ENCODE data around the gene CDC42.

GRCh38 chr1:22090867-22091266 lies 38.4 kb downstream of the CDC42 start:
- TF ChIP-seq CTCF (IDR thresholded peaks at IDR 0.05) (no peak), POLR2A (IDR thresholded peaks at IDR 0.05; ENCODE audit: low read depth) (no peak)
